GM06990 (cell line): ENCODE results near the gene ZBTB7B.
"Not testable (repeated sequence)": the region's sequence is repeated elsewhere in the genome, so short reads cannot be mapped to it uniquely, and the experiment has no call there.

Experiments
- DNase-seq: peaks from one replicate; pipeline ENCODE4 v3.0.0-alpha.2; 2011; ENCODE audit not compliant: insufficient read length; ENCODE audit errors: extremely low read depth
- H3K27me3 ChIP-seq: replicated peaks from 2 replicates; pipeline ENCODE4 v1.6.0; 2011; ENCODE audit warnings: low read length; ENCODE audit not compliant: control insufficient read depth, insufficient read depth
- H3K36me3 ChIP-seq: 2 replicates; pipeline ENCODE4 v1.5.1; 2011; ENCODE audit warnings: low read length; ENCODE audit not compliant: control insufficient read depth, insufficient read depth
- H3K4me3 ChIP-seq: replicated peaks from 2 replicates; pipeline ENCODE4 v1.5.1; 2011; ENCODE audit warnings: low read depth, mild to moderate bottlenecking, control low read depth, low read length
- CTCF ChIP-seq: IDR thresholded peaks from 2 replicates; pipeline ENCODE4 v1.5.1; 2011; ENCODE audit warnings: low read length, control low read depth, mild to moderate bottlenecking, inconsistent platforms; ENCODE audit not compliant: insufficient read depth, poor library complexity, severe bottlenecking

Gene ZBTB7B

GRCh38 chr1:154978360-154978759, 24.2 kb upstream of the ZBTB7B start:
- DNase-seq, result no peak
- TF ChIP-seq CTCF, result no peak
- Histone ChIP-seq H3K4me3 (no peak overlapping the region), H3K27me3 (no peaks in the 10 kb centered on the region), H3K36me3 (no peaks in the 10 kb centered on the region; the same call in 1 of the 2 replicates)

GRCh38 chr1:154982341-154982740, 20.3 kb upstream of the ZBTB7B start:
- Histone ChIP-seq H3K27me3 (no peaks in the 10 kb centered on the region), H3K4me3 (peak overlapping the region; percentile 43), H3K36me3 (no peaks in the 10 kb centered on the region; the same call in none of the 2 replicates)
- no peak for TF ChIP-seq CTCF
- no peak for DNase-seq

- H3K36me3 ChIP-seq, result peaks cover 5% of the 10 kb centered on the region
- no peaks in the 10 kb centered on the region for H3K27me3 ChIP-seq
- peak within 1 kb of the TSS; percentile 70 for H3K4me3 ChIP-seq
- no peak for TF ChIP-seq CTCF
- DNase-seq, result peak; percentile 95
These were observed 19.5 kb upstream of the ZBTB7B start, which contains the start of gene FLAD1 for GRCh38 chr1:154982897-154983648. Gene FLAD1, plus strand, starts transcription at chr1:154983344. Its CDS starts 351 bp downstream, at chr1:154983695.

- DNase-seq, result no peak
- TF ChIP-seq CTCF, result no peak
- H3K36me3 ChIP-seq, result peaks cover 9% of the 10 kb centered on the region
- peak overlapping the region; percentile 70 for H3K4me3 ChIP-seq
- H3K27me3 ChIP-seq, result no peaks in the 10 kb centered on the region
These were observed 18.7 kb upstream of the ZBTB7B start for GRCh38 chr1:154983776-154984466.

GRCh38 chr1:154986736-154987135, 15.9 kb upstream of the ZBTB7B start:
- H3K4me3 ChIP-seq, DNase-seq, H3K27me3 ChIP-seq: not testable (repeated sequence)
- H3K36me3 ChIP-seq, result peaks cover 22% of the 10 kb centered on the region

GRCh38 chr1:154987326-154987725, 15.3 kb upstream of the ZBTB7B start:
- no peak for DNase-seq
- TF ChIP-seq CTCF, result no peak
- Histone ChIP-seq H3K36me3 (peaks cover 22% of the 10 kb centered on the region), H3K27me3 (no peaks in the 10 kb centered on the region), H3K4me3 (no peak overlapping the region)
